Keratinocyte (primary cell): ENCODE results near the gene MROH7. TPM values are rescaled to one million over a fixed set of nuclear protein-coding genes. Genes with fewer than 3 reads are reported as not detected.

Experiments
- DNase-seq: peaks from one replicate; pipeline ENCODE4 v3.0.0-alpha.2; 2011; ENCODE audit warnings: low read depth, missing footprints, low spot score
- FAIRE-seq: peaks from 2 replicates; lab custom pipeline; 2011; peaks lifted over from hg19 to GRCh38; lab: Jason Lieb, UNC
- H2AFZ ChIP-seq: 2 replicates; pipeline ENCODE4 v1.6.0; 2012; ENCODE audit warnings: low read length, control low read depth, inconsistent platforms; ENCODE audit not compliant: control insufficient read depth
- H3K27ac ChIP-seq: 2 replicates; pipeline ENCODE4 v1.5.1; 2011; ENCODE audit warnings: low read length; ENCODE audit not compliant: control insufficient read depth, insufficient read depth
- H3K27me3 ChIP-seq: 3 replicates; pipeline ENCODE4 v1.6.0; 2011; ENCODE audit warnings: low read length; ENCODE audit not compliant: control insufficient read depth, insufficient read depth; ENCODE audit errors: extremely low read depth
- H3K36me3 ChIP-seq, 2 experiments: 2 replicates in 1 of 2; 3 replicates in 1 of 2; pipeline ENCODE4 v1.5.1; 2011; ENCODE audit warnings: low read length in 2 of 2, mild to moderate bottlenecking in 1 of 2; ENCODE audit not compliant: control insufficient read depth in 2 of 2, insufficient read depth in 2 of 2; ENCODE audit errors: extremely low read depth in 1 of 2
- H3K4me1 ChIP-seq: 3 replicates; pipeline ENCODE4 v1.5.1; 2011; ENCODE audit warnings: low read length; ENCODE audit not compliant: control insufficient read depth, insufficient read depth; ENCODE audit errors: extremely low read depth
- H3K4me2 ChIP-seq: 3 replicates; pipeline ENCODE4 v1.6.0; 2011; ENCODE audit warnings: low read depth, low read length; ENCODE audit not compliant: control insufficient read depth, insufficient read depth; ENCODE audit errors: extremely low read depth
- H3K4me3 ChIP-seq, 3 experiments: fragments of 200-600 bp in 1 of 3; sonication (generic) in 1 of 3; 2 replicates in 2 of 3; 3 replicates in 1 of 3; pipeline ENCODE4 v1.5.1; 2011 to 2016; ENCODE audit warnings: low read length in 3 of 3, mild to moderate bottlenecking in 3 of 3, control low read depth in 2 of 3, inconsistent platforms in 1 of 3, low read depth in 1 of 3, mixed read lengths in 1 of 3, mixed run types in 1 of 3, moderate library complexity in 1 of 3; ENCODE audit not compliant: control insufficient read depth in 2 of 3, insufficient read depth in 2 of 3; ENCODE audit errors: extremely low read depth in 1 of 3
- H3K79me2 ChIP-seq: 2 replicates; pipeline ENCODE4 v1.6.0; 2012; ENCODE audit warnings: low read length; ENCODE audit not compliant: control insufficient read depth, insufficient read depth
- H3K9ac ChIP-seq: 3 replicates; pipeline ENCODE4 v1.6.0; 2011; ENCODE audit warnings: low read length; ENCODE audit not compliant: control insufficient read depth, insufficient read depth; ENCODE audit errors: extremely low read depth
- H3K9me1 ChIP-seq: 3 replicates; pipeline ENCODE4 v1.6.0; 2011; ENCODE audit warnings: low read length; ENCODE audit not compliant: control insufficient read depth, insufficient read depth; ENCODE audit errors: extremely low read depth
- H3K9me3 ChIP-seq: 2 replicates; pipeline ENCODE4 v1.5.1; 2012; ENCODE audit warnings: low read depth, low read length; ENCODE audit not compliant: control insufficient read depth
- H4K20me1 ChIP-seq: 3 replicates; pipeline ENCODE4 v1.6.0; 2011; ENCODE audit warnings: low read length; ENCODE audit not compliant: control insufficient read depth, insufficient read depth; ENCODE audit errors: extremely low read depth
- EZH2 ChIP-seq: IDR thresholded peaks from one replicate; pipeline ENCODE4 v1.6.1; 2012; ENCODE audit warnings: inconsistent platforms, mild to moderate bottlenecking, low read length, moderate library complexity
- dilution Hi-C: fragments of 300-500 bp; cut with MboI; formaldehyde crosslinking; loops from one replicate; pipeline ENCODE4 v1.7.0; 2020; ENCODE audit warnings: low sequenced_read_pairs; ENCODE audit not compliant: extremely low pct_ligation_motif_present
- polyA plus RNA-seq, 5 experiments: library from polyadenylated mRNA; depleted of rRNA in 3 of 5; stranded (reverse) in 3 of 5; stranded (forward) in 1 of 5; unstranded in 1 of 5; fragments of >200 nt; gene quantifications; 1 replicate in 1 of 5; 2 replicates in 3 of 5; 3 replicates in 1 of 5; pipeline versions ENCODE4 v1.2.1 to v1.2.3, GENCODE V29; 2011 to 2012; ENCODE audit warnings: missing spikeins in 2 of 5, low read depth in 1 of 5, low replicate concordance in 1 of 5
- TF ChIP-seq, protein P1 (sequence below), 3 experiments: IDR thresholded peaks in 1 of 3; conservative IDR thresholded peaks in 1 of 3; optimal IDR thresholded peaks in 1 of 3; 2 replicates in 2 of 3; 3 replicates in 1 of 3; pipeline versions ENCODE3 to v1.5.1; 2011; ENCODE audit warnings: low read length in 3 of 3, mild to moderate bottlenecking in 3 of 3, moderate library complexity in 2 of 3, control low read depth in 1 of 3, inconsistent platforms in 1 of 3; ENCODE audit not compliant: insufficient read depth in 2 of 3; ENCODE audit errors: extremely low read depth in 1 of 3

MROH7 gene
- polyA plus RNA-seq, 1 donor (not counting 4 experiments of a cell fraction or from before 2014, with no cell fraction given) = not detected

DNA sequence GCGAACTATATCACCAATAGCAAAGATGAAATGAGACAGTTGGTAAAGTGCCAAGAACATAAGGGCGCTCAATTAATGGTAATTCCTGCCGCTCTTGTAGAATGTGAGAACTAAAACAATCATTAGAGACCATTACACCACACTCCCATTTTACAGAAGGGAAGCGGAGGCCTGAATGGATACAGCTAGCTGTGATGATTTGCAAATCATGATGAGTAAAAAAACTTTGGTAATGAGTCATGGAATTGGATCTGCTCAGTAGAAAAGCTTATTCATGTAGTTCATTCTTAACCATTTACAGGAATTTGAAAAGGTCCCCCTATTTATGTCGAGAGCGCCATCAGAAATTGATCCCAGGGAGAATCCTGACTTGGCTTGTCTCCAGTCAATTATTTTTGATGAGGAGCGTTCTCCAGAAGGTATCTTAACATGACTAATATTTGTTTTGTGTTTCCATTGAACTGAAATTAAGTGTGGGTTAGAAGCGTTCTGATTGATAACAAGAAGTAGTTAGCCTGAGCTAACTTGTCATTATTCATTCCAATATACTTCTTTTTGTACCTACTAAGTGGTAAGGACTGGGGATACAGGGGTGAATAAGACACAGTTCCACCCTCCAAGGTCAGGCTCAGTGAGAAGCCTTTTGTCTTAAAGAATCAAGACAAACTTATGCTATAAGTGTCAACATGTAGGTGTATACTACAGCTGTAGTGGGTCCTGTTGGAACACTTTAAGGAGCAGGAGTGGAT lies 74.9 kb downstream of the MROH7 start:
- DNase-seq (peak; percentile 38), FAIRE-seq (peak; percentile 23)
- Histone ChIP-seq H4K20me1 (no peaks in the 10 kb centered on the region), H3K27ac (peak overlapping the region; percentile 93), H3K79me2 (peaks cover 29% of the 10 kb centered on the region), H3K9me3 (no peaks in the 10 kb centered on the region), H3K4me1 (peaks cover 12% of the 10 kb centered on the region), H3K36me3 (peaks cover 6 to 22% of the 10 kb centered on the region in 2 experiments), H3K4me2 (peak overlapping the region; percentile 95), H3K4me3 (peak overlapping the region; percentile 88 to 99 (median 93)), H2AFZ (peak overlapping the region; percentile 96), H3K9me1 (no peaks in the 10 kb centered on the region), H3K27me3 (no peaks in the 10 kb centered on the region), H3K9ac (peak overlapping the region; percentile 92)
- TF ChIP-seq, protein P1, sequence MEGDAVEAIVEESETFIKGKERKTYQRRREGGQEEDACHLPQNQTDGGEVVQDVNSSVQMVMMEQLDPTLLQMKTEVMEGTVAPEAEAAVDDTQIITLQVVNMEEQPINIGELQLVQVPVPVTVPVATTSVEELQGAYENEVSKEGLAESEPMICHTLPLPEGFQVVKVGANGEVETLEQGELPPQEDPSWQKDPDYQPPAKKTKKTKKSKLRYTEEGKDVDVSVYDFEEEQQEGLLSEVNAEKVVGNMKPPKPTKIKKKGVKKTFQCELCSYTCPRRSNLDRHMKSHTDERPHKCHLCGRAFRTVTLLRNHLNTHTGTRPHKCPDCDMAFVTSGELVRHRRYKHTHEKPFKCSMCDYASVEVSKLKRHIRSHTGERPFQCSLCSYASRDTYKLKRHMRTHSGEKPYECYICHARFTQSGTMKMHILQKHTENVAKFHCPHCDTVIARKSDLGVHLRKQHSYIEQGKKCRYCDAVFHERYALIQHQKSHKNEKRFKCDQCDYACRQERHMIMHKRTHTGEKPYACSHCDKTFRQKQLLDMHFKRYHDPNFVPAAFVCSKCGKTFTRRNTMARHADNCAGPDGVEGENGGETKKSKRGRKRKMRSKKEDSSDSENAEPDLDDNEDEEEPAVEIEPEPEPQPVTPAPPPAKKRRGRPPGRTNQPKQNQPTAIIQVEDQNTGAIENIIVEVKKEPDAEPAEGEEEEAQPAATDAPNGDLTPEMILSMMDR (optimal IDR thresholded peaks at IDR 0.05 in 1 of 3, IDR thresholded peaks at IDR 0.05 in 1 of 3, conservative IDR thresholded peaks at IDR 0.05 in 1 of 3; ENCODE audit: extremely low read depth in 1 of 3, insufficient read depth in 2 of 3, low read length in 3 of 3) = no peak
- TF ChIP-seq EZH2 = no peak
- dilution Hi-C loops = no loop called here

DNA sequence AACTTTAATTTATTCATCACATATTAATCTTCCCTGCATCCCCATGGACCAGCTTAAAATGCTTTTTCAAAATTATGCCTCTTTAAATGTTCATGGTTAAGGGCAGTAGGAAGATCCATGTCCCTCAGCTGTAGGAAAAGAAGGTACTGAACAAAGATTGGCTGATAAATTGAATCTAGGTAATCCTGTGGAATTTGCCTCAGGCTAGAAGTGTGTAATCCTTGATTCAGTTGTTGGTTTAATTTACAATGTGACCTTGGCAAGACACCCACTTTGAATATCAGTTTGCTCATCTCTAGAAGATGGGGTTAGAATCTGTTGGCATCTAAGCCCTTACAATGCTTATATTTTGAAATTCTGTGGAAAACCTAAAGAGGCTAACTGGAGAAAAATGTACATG lies 80.1 kb downstream of the MROH7 start:
- dilution Hi-C loops = no loop called here
- H3K9me1 ChIP-seq = no peaks in the 10 kb centered on the region
- TF ChIP-seq, protein P1 (optimal IDR thresholded peaks at IDR 0.05 in 1 of 3, IDR thresholded peaks at IDR 0.05 in 1 of 3, conservative IDR thresholded peaks at IDR 0.05 in 1 of 3; ENCODE audit: extremely low read depth in 1 of 3, insufficient read depth in 2 of 3, low read length in 3 of 3) = no peak
- no peak for TF ChIP-seq EZH2
- no peak overlapping the region for H3K27ac ChIP-seq
- no peak overlapping the region for H3K4me2 ChIP-seq
- peaks cover 4% of the 10 kb centered on the region for H3K4me1 ChIP-seq
- peak; percentile 46 for FAIRE-seq
- H2AFZ ChIP-seq = no peak overlapping the region
- peaks cover 23% of the 10 kb centered on the region for H3K79me2 ChIP-seq
- H3K9me3 ChIP-seq = no peaks in the 10 kb centered on the region
- no peaks in the 10 kb centered on the region for H4K20me1 ChIP-seq
- H3K4me3 ChIP-seq = no peak overlapping the region
- no peak overlapping the region for H3K9ac ChIP-seq
- H3K36me3 ChIP-seq = peaks cover 18 to 53% of the 10 kb centered on the region in 2 experiments
- no peak for DNase-seq
- no peaks in the 10 kb centered on the region for H3K27me3 ChIP-seq
